Coronary artery (tissue), 2 donors: ENCODE data around the gene CHCHD5.
A peak's percentile ranks its signal among the peaks of the same experiment; 100 is the strongest.
"Not testable (repeated sequence)": the region's sequence is repeated elsewhere in the genome, so short reads cannot be mapped to it uniquely, and the experiment has no call there.

ENCODE experiments used
- DNase-seq: peaks from one replicate; pipeline ENCODE4 v3.0.0-alpha.2; 2017; ENCODE audit warnings: low spot score
- H3K27ac ChIP-seq, 2 donors: fragments of 200-600 bp; sonication (generic); one replicate each; pipeline ENCODE4 v1.5.1; 2016 to 2019
- H3K4me3 ChIP-seq: fragments of 200-600 bp; sonication (generic); 2 replicates; pipeline ENCODE4 v1.5.1; 2016; ENCODE audit warnings: mild to moderate bottlenecking, moderate library complexity
- TF ChIP-seq, protein P1 (sequence below): fragments of 200-600 bp; sonication (generic); IDR thresholded peaks from one replicate; pipeline ENCODE4 v1.5.1; 2019; ENCODE audit warnings: antibody characterized with exemption

The CHCHD5 gene

DNA sequence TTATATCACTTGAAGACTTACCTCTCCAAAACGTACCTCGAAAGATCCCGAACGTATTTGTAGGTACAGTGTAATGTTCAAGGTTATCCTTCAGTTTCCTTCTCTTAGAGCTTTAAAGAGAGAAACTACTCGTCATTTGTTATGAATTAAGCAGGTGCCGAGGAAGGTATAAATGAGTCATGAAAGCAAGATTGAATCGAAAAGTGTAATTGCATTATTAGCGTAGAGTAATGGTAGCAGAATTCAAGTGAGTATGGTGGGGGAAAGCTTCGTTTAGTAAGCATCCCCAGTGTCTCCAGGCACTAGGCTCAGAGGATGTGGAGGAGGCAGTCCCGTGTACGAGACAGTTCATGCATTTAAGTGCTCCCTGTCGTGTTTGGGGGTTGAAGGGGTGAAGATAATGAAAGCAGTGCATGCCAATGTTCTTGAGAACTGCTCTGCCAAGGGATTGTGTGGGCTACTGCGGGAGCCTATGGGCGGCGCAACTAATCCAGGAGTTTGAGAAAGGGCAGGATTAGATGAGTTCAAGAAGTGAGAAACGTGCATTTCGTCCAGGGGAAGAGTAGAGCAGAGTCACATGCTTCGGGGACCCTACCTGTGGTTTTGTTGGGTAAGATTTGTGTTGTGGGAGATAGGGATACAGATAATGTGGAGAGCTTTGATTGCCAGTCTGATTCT lies 41.3 kb upstream of the CHCHD5 start:
- TF ChIP-seq, protein P1, sequence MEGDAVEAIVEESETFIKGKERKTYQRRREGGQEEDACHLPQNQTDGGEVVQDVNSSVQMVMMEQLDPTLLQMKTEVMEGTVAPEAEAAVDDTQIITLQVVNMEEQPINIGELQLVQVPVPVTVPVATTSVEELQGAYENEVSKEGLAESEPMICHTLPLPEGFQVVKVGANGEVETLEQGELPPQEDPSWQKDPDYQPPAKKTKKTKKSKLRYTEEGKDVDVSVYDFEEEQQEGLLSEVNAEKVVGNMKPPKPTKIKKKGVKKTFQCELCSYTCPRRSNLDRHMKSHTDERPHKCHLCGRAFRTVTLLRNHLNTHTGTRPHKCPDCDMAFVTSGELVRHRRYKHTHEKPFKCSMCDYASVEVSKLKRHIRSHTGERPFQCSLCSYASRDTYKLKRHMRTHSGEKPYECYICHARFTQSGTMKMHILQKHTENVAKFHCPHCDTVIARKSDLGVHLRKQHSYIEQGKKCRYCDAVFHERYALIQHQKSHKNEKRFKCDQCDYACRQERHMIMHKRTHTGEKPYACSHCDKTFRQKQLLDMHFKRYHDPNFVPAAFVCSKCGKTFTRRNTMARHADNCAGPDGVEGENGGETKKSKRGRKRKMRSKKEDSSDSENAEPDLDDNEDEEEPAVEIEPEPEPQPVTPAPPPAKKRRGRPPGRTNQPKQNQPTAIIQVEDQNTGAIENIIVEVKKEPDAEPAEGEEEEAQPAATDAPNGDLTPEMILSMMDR, result no peak
- no peak overlapping the region for H3K27ac ChIP-seq
- H3K4me3 ChIP-seq, result peak overlapping the region; percentile 83
- no peak for DNase-seq

DNA sequence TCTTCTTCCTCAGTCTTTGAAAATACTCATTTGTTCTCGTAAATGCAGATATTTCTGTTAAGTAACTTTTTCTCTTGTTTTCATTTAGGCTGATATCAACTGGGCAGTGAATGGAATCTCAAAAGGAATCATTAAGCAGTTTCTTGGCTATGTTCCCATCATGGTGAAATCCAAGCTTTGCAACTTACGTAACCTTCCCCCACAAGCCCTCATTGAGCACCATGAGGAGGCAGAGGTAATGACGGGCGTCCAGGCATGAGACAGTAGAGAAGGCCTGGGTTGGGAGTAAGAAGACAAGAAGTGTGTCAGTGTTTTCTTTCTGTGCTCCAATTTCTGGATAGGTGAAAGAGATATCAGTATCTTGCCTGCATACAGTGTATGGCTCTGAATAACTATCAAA lies 37.1 kb upstream of the CHCHD5 start:
- Histone ChIP-seq H3K4me3 (no peak overlapping the region), H3K27ac (no peak overlapping the region)
- DNase-seq, result no peak
- TF ChIP-seq, protein P1, result no peak

DNA sequence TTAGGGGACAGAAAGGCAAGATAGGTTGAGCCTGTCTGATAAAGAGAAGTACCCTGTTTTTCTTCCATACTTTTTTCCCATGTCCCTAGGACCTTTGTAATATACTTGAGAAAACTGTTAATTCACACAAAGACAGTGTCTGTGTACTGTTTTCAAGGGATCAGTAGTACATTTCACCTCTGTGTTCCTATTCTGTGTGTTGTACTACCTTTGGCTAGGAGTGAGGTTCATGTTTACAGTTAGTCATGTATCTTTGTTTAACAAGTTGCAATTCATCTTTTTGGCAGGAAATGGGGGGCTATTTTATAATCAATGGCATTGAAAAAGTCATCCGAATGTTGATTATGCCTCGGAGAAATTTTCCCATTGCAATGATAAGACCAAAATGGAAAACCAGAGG lies 35.4 kb upstream of the CHCHD5 start:
- DNase-seq, result no peak
- TF ChIP-seq, protein P1, result no peak
- Histone ChIP-seq H3K27ac (no peak overlapping the region), H3K4me3 (no peak overlapping the region)

DNA sequence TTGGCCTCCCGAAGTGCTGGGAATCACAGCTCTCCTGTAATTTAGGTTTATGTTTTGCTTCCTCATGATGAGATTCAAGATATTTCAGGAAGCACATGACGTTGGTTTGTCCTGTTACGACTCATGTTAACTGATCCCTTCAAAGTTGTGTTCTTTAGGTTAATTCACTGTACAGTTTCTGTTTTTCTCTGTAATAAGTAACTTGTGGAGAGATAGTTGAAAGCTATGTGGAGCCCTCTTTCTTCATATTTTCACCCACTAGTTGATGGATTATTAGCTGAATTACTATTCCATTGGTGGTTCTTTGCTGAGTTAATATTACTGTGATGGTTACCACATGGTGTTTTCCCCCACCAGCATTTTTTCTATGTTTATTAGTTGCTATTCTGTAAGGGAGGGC lies 18.3 kb upstream of the CHCHD5 start:
- no peak for DNase-seq
- Histone ChIP-seq H3K27ac (no peak overlapping the region), H3K4me3 (no peak overlapping the region)
- TF ChIP-seq, protein P1, result no peak

DNA sequence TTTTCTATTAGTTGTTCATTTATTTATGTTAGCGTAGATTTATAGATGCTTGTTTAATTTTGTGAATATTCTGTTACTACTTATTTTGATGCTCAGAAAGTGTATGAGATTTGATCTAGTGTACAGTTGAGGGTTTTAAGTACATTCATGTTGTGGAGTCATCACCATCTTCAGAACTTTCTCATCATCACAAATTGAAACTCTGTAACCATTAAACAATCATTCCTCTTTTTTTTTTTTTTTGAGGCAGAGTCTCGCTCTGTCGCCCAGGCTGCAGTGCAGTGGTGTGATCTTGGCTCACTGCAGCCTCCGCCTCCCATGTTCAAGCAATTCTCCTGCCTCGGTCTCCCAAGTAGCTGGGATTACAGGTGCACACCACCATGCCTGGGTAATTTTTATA lies 17.9 kb upstream of the CHCHD5 start:
- DNase-seq, H3K27ac ChIP-seq: not testable (repeated sequence)

DNA sequence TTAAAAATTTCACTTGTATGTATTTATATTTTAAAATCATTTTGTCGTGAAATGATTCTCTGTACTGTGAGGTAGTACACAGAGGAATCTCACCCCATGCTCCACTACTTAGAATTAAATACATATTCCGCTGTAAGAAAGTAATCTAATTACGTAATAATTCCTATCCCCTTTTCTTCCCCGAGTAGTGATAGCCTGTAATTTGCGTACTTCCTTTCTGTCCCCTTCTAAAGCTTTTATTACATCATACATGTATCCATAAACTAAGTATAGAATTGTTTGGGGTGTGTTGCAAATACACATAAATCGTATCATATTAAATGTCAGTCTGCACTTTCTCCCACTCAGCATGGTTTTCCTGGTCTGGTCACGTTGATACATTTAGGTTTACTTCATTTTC lies 12.4 kb upstream of the CHCHD5 start:
- no peak for DNase-seq
- TF ChIP-seq, protein P1, result no peak
- no peak overlapping the region for H3K4me3 ChIP-seq
- no peak overlapping the region for H3K27ac ChIP-seq

More for the DNA sequence above, 17.9 kb upstream of the CHCHD5 start:
- not testable (repeated sequence) for H3K4me3 ChIP-seq

DNA sequence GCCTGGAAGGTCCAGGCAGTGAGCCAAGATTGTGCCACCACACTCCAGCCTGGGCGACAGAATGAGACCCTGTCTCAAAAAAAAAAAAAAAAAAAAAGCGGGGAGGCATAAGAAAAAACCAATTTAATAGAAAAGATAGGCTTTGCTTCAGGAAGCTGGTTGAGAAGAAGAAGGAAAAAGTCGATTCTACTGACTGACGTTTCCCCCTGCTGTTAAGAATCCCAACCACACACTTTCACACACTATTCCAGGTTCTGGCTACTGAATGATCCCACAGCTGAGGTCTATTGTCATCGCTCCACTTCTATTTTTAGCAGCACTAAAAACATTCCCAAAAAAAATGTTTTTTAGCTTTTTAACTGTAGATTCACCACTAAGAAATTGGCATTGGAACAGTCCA lies 6.7 kb upstream of the CHCHD5 start:
- no peak for DNase-seq
- no peak overlapping the region for H3K4me3 ChIP-seq
- TF ChIP-seq, protein P1, result no peak
- H3K27ac ChIP-seq, result no peak overlapping the region
